GM15510 (cell line): ENCODE results near the gene PGGHG.

Experiments used
- POLR2A ChIP-seq: IDR thresholded peaks from 3 replicates; pipeline ENCODE4 v1.6.1; 2011; ENCODE audit warnings: borderline replicate concordance; ENCODE audit not compliant: insufficient read length; ENCODE audit errors: extremely low read depth

The PGGHG gene

DNA sequence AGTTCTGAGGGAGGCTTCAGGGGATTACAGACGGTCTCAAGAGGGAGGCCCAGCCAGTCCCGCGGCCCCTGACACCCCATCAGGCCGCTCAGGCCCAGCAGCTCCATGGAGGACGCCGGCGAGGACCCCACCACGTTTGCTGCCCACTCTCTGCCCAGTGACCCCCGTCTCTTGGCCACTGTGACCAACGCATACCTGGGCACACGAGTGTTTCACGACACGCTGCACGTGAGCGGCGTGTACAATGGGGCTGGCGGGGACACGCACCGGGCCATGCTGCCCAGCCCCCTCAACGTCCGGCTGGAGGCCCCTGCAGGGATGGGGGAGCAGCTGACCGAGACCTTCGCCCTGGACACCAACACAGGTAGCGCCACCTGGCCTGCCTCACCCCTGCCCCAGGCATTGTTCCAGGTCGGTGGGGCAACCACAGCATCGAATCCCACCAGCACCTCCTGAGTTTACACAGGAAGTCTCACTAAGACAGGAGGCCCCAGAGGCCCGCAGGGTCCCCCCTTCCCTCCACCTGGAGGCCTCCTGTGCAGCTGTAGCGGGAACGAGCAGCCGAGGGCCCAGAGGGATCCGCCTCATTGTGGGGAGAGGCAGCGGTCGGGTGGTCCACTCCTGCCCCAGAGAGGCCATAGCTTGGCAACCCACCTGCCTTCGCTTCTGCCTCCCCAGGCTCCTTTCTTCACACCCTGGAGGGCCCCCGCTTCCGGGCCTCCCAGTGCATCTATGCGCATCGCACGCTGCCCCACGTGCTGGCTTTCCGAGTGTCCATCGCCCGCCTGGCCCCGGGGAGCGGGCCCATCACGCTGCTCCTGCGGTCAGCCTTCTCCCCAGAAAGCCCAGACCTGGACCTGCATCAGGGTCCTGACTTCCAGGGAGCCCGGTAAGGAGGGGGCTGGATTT lies 1.0 kb downstream of the PGGHG start:
- TF ChIP-seq POLR2A: no peak

DNA sequence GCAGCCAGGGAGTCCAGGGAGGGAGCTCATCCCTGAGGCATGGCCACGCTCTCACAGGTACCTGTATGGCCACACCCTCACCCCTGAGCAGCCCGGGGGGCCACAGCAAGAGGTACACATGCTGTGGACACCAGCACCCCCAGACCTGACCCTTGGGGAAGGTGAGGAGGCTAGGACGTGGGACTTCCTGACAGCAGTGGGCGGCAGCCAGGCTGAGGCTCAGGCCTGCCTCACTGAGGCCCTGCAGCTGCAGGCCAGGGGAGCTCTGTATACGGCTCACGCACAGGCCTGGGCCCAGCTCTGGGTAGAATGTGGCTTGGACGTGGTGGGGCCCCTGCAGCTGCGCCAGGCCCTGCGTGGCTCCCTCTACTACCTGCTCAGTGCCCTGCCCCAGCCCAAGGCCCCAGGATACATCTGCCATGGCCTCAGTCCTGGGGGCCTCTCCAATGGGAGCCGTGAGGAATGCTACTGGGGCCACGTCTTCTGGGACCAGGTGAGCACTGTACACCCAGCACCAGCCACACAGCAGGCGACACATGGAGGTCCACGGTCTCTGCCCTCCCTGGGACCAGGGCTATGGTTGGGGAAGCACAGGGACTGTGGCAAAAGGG lies 1.8 kb downstream of the PGGHG start:
- TF ChIP-seq POLR2A: no peak

DNA sequence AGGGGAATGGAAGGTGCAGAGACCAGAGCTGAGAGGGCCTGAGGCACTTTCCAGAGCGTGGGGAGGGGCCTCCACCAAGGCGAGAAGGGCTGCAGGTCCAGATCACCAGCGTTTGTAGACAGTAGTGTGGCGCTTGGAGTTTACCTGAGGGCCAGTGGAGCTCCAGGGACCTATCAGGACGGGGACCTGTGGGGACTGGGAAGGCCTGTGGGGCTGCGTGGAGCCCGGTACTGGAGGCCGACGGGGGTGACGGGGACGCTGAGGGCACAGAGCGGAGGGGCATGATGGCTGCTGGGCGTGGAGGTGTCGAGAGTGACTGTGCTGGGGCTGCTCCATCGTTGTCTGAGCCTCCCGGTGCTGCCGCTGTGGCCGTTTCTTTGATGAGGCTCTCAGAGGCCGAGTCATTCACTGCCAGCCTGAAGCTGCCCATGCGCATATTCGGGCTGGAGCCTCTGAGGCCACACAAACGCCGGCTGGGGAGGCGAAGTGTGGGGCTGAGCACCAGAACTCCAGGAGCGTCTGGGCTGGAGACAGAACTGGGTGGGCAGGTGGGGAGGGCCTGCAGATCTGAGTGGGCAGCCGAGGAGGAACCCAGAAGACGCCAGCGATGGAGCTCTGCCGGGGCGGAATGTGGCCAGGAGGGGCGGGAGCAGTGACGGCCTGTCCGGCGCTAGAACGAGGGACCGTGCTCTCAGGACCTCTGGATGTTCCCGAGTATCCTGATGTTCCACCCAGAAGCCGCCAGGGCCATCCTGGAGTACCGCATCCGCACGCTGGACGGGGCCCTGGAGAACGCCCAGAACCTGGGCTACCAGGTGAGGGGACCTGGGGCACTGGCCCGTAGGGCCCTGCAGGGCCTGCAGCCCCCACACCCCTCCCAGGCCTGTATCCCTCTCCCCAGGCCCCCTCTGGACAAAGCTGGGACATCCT lies 2.6 kb downstream of the PGGHG start:
- TF ChIP-seq POLR2A: no peak

DNA sequence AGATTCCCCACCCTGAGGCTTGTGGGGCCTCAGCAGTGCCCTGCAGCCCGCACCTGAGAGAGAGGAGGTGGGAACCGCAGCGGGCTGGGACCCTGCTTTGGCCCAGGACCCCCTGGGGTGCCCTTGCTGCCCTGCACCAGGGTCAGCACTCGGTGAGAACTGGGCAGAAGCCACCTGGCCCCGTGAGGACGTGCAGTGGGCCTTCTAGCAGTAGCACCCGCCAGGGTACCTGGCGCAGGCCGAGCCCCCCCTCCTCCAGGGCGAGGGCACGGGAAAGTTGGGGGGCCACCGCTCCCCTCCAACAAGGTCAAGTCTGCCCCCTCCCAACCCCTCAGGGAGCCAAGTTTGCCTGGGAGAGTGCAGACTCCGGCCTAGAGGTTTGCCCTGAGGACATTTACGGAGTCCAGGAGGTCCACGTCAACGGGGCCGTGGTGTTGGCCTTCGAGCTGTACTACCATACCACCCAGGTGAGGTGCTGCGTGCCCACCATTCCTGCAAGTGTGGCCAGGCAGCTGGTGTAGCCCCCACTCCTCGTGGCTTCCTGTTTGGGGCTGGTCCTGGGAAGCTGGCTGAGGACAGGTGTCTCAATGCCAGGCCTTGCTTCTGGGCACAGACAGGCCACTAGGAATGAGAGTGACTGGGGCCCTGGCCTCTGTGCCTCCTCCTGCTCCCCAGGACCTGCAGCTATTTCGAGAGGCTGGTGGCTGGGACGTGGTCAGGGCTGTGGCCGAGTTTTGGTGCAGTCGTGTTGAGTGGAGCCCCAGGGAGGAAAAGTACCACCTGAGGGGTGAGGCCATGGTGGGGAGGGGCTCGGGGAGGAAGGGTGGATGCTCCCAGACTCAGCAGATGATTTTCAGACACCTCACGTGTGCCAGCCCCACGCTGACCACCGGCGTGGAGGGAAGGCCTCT lies 3.5 kb downstream of the PGGHG start:
- TF ChIP-seq POLR2A: no peak

DNA sequence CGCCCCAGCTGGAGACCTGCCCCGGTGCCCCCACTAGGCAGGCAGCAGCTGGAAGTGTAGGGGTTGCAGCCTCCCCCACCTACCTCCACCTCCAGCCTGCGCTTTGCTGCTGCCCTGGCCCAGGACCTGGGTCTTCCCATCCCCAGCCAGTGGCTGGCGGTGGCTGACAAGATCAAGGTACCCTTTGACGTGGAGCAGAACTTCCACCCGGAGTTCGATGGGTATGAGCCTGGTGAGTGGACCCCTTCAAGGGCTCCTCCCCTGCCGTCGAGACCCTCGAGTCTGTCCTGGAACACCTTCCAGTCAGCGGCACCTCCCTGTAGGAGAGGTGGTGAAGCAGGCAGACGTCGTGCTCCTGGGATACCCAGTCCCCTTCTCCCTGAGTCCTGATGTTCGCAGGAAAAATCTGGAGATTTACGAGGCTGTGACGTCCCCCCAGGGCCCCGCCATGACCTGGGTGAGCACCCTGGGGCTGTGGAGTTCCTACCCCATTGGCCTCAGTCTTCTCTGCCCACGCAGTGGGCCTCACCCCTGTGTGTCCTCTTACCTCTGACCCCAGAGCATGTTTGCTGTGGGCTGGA lies 4.4 kb downstream of the PGGHG start:
- no peak for TF ChIP-seq POLR2A

DNA sequence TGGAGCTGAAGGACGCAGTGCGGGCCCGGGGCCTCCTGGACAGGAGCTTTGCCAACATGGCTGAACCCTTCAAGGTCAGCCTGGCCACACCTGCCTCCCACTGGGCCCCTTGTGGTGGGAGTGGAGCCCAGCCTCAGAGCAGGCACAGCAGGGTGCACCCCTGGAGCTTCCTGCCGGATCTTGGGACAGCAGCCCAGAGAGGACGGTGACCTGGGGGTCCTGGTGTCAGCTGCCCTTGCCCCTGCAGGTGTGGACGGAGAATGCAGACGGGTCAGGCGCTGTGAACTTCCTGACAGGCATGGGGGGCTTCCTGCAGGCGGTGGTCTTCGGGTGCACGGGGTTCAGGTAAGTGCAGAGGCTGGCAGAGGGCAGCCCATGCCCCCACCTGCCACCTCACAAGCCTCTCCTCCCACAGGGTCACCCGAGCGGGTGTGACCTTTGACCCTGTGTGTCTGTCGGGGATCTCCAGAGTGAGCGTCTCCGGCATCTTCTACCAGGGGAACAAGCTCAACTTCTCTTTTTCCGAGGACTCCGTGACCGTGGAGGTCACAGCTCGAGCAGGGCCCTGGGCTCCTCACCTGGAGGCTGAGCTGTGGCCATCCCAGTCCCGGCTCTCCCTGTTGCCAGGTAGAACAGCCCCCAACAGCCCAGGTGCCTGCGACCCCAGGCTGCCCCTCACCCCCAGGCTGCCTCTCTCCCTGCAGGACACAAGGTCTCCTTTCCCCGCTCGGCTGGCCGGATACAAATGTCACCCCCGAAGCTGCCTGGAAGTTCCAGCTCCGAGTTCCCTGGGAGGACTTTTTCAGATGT lies 5.1 kb downstream of the PGGHG start:
- TF ChIP-seq POLR2A: no peak

DNA sequence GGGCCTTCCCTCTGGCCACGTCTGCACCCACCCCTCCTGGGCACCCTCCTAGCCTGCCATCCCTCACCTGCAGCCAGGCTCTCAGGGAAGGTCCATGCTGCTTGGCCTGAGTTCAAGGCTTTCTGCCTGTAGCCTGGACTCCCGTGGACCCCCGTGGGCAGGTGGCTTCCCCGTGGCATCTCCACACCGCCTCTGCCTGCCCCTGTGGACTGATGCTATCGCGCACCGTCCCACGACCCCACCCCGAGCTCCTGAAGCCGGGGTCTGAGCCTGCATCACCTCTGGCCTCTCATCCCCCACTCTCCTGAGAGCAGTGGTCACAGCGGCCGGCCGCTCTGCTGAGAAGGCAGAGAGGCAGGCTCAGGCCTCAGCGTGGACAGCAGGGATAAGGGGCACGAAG lies 5.9 kb downstream of the PGGHG start:
- TF ChIP-seq POLR2A: no peak

DNA sequence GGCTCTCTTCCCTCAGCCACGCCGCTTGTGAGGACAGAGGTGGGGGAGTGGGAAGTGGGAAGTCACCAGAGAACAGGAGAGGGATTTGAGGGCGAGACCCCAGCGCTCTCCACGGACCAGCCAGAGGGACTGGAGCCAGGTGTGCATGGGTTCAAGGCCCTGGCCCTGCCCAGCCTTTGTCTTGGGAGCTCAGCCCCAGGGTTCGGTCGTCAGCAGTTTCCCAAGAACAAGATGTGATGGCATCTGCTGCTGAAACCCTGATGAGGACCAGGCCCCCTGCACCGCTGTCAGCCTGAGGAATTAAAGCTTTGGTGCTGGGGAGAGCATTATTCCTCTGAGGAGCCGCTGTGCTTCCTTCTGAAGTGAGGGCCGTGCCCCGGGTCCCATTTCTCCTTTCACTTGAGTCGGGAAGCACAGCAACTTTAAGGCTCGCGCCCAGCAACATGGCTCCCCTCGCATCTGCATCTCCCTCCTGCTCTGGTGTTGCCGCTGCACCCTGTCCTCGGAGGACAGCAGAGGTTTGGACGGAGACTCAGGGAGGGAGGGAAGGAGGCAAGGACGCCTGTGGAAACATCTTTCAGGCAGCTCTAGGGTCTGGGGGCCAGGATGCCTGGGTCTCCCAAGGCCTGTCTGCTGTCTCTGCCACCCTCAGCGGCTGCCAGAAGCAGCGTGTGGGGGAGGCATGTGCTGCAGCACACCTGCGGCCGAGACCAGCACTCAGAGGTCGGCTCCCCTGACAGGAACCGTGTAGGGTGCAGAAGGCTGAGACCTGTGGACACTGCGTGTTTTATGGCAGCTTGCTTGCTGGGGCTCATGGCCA lies 6.6 kb downstream of the PGGHG start:
- TF ChIP-seq POLR2A: no peak

DNA sequence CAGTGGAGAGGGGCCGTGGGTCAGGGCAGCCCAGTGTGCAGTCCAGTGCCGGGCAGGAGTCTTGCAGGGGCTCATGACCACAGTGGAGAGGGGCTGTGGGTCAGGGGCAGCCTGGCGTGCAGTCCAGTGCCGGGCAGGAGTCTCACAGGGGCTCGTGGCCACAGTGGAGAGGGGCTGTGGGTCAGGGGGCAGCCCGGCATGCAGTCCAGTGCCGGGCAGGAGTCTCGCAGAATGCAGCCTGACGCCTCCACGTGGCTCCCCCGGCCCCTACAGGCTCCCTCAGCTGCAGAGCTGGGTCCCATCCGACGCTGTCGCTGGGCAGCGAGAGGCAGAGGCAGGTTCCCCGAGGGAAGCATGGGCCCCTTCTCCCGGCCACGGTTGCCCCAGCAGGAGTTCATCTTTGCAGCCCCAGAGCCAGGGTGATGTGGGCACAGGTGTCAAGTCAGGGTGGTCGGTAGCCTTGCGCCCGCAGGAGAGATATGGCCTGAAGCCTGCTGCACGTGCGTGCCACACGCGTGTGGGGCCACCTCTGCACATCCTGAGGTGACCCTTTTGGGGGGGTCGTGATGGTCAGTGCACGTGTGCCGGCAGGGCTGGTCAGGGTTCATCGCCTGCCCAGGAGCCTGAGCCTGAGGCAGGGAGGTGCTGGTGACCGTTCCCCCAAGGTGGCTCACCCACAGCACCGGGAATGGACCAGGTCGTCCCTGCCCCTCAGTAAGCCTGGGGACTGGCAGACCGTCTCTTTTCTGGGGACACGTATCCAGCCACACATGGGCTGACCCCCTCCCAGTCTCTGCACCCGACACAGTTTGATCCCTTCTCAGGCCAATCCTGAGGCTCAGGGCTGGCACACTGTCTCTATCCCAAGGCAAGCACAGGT lies 7.5 kb downstream of the PGGHG start:
- no peak for TF ChIP-seq POLR2A

DNA sequence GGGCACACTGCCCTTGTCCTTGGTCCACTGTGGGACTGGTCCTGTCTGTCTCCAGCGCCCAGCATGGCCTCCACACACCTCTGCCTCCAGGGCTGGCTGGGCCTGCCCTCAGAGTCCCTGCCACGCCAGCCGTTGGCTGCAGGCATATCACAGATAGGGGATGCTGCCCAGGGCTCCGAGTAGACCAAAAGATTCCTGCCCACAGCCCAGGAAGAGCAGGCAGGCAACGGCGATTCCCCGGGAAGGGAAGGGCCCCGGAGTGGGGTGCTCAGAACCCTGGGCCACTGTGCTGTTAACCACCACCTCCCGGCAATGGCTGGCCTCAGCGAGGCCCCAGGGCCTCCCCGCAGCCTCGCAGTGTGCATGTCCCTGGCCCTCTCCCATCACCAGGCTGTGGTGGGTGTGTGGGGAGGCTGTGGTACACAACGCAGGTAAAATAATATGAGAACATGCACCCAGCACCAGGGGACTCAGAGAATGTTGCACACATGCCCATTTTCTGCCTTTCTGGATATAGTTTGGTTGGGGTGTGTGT lies 8.2 kb downstream of the PGGHG start:
- no peak for TF ChIP-seq POLR2A
